Thyroid gland (tissue), 4 donors: ENCODE results near the gene PARD6A.

Source experiments
- CTCF ChIP-seq, 6 experiments: fragments of 200-600 bp in 3 of 6; fragments of 450-650 bp in 3 of 6; sonication (generic) in 3 of 6; IDR thresholded peaks; one replicate each; pipeline ENCODE4 v1.5.1; 2016 to 2019; ENCODE audit warnings: antibody characterized with exemption in 6 of 6, mild to moderate bottlenecking in 2 of 6, inconsistent platforms in 1 of 6, moderate library complexity in 1 of 6
- POLR2A ChIP-seq, 2 donors: fragments of 450-650 bp; IDR thresholded peaks; one replicate each; pipeline ENCODE4 v1.6.1; 2017; ENCODE audit warnings: antibody characterized with exemption in 2 of 2, mild to moderate bottlenecking in 2 of 2, moderate library complexity in 1 of 2

DNA sequence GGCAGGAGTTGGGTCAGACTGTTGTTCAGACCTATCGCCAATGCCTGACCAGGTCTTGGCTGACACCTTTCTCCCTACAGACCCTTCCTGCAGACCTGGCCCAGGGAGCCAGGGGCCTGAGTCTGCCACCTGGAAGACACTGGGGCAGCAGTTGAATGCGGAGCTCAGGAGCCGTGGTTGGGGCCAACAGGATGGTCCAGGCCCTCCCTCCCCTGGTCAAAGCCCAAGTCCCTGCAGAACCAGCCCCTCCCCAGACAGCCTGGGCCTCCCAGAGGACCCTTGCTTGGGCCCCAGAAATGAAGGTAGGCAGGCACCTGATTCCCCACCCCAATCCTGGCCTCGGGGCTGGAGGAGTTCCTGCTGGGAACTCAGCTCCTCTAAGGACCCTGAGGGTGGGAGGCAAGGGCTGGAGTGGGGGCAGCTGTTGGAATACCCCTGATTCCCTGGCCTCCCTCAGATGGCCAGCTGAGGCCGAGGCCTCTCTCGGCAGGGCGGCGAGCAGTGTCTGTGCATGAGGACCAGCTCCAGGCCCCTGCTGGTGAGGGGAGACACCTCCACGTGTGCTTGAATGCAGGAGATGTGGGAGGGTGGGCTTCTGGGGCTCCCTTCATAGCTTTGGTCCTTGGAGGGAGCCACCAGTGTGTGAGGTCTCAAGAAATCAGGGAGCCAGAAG is 4.3 kb upstream of the PARD6A start:
- TF ChIP-seq CTCF (IDR thresholded peaks at IDR 0.05) (no peak), POLR2A (IDR thresholded peaks at IDR 0.05) (no peak)
